Measurements from ENCODE around the gene LOXL3. TPM values are rescaled to one million over a fixed set of nuclear protein-coding genes. Genes with fewer than 3 reads are reported as not detected.

Gene LOXL3
- polyA plus RNA-seq, 1 of the 3 experiments (the other 2 are of a cell fraction), result 47.9 TPM

- Histone ChIP-seq H3K27ac (ENCODE audit: low read depth in 2 of 2, low read length in 1 of 2) (no peak overlapping the region), H3K4me2 (peak overlapping the region; percentile 98; the same call in 1 of the 2 replicates), H3K4me1 (ENCODE audit: control insufficient read depth in 1 of 2, insufficient read depth in 2 of 2, low read depth in 1 of 2, low read length in 1 of 2) (peaks cover 5 to 28% of the 10 kb centered on the region in 2 experiments; a peak in 1 of 4 replicates), H2AFZ (ENCODE audit: low read depth) (no peak overlapping the region), H3F3A (replicated peaks; ENCODE audit: insufficient read depth) (peaks cover 20% of the 10 kb centered on the region), H3K79me2 (ENCODE audit: insufficient read depth) (peaks cover 47% of the 10 kb centered on the region), H3K9me2 (no peaks in the 10 kb centered on the region), H3K36me3 (replicated peaks in 1 of 2; ENCODE audit: control insufficient read depth in 1 of 2, insufficient read depth in 2 of 2, low read length in 1 of 2) (peaks cover 17 to 19% of the 10 kb centered on the region in 2 experiments), H3K9ac (no peak overlapping the region), H4K20me1 (ENCODE audit: insufficient read depth) (no peaks in the 10 kb centered on the region), H3K27me3 (ENCODE audit: insufficient read depth) (no peaks in the 10 kb centered on the region), H3K4me3 (ENCODE audit: low read depth in 2 of 2, low read length in 1 of 2) (peak overlapping the region in 1 of 2 experiments; percentile 91; a peak in 1 of 4 replicates), H3K9me3 (no peaks in the 10 kb centered on the region)
- ChIA-PET CTCF (interaction anchor here (1.2 to 1.4 kb wide), 2 partner anchors 31 to 32 kb away, joined by 5 to 8 read pairs; no protein-coding TSS in a partner anchor), POLR2A (no interaction called here)
- DNase-seq, result no peak
- WGBS (ENCODE audit: low lambda C conversion rate), result 97% methylated on average over 10 of the region's 14 CpGs
- no peak for TF ChIP-seq MXI1 (IDR thresholded peaks at IDR 0.05; ENCODE audit: low read depth, low read length)
- no peak for TF ChIP-seq TCF12 (IDR thresholded peaks at IDR 0.05)
- no peak for TF ChIP-seq ELF1 (IDR thresholded peaks at IDR 0.05)
- no peak for TF ChIP-seq SMC3 (IDR thresholded peaks at IDR 0.05; ENCODE audit: low read depth, low read length)
- no peak for TF ChIP-seq GATA2 (CRISPR knock-in tag; IDR thresholded peaks at IDR 0.05)
- no peak for TF ChIP-seq FOXJ3 (CRISPR knock-in tag; IDR thresholded peaks at IDR 0.05)
- no peak for TF ChIP-seq RCOR1 (IDR thresholded peaks at IDR 0.05; ENCODE audit: low read length)
- TF ChIP-seq MAX (IDR thresholded peaks at IDR 0.05; ENCODE audit: low read depth), result no peak
- no peak for TF ChIP-seq CHD2 (IDR thresholded peaks at IDR 0.05; ENCODE audit: low read length, partially characterized antibody)
- TF ChIP-seq NFIC (IDR thresholded peaks at IDR 0.05; ENCODE audit: borderline replicate concordance), result no peak
- TF ChIP-seq EZH2phosphoT487 (IDR thresholded peaks at IDR 0.05; ENCODE audit: borderline replicate concordance, low read depth), result no peak
- no peak for TF ChIP-seq POLR2AphosphoS5 (IDR thresholded peaks at IDR 0.05; ENCODE audit: low read depth, low read length)
- TF ChIP-seq NRF1 (IDR thresholded peaks at IDR 0.05; ENCODE audit: low read depth, low read length), result no peak
- no peak for TF ChIP-seq FOSL2 (IDR thresholded peaks at IDR 0.05; ENCODE audit: borderline replicate concordance, low read depth)
- TF ChIP-seq RAD21 (IDR thresholded peaks at IDR 0.05; ENCODE audit: low read length), result no peak
Measured at GRCh38 chr2:74556159-74556558, 2.4 kb upstream of the LOXL3 start.

GRCh38 chr2:74555610-74556103, 1.9 kb upstream of the LOXL3 start:
- CTCF ChIA-PET, result interaction anchor here (1.2 to 1.3 kb wide), 2 partner anchors 9 to 32 kb away, joined by 5 to 8 read pairs; no protein-coding TSS in a partner anchor
- Histone ChIP-seq H3K27ac (ENCODE audit: low read depth in 2 of 2, low read length in 1 of 2) (no peak overlapping the region), H3K4me1 (ENCODE audit: control insufficient read depth in 1 of 2, insufficient read depth in 2 of 2, low read depth in 1 of 2, low read length in 1 of 2) (peaks cover 5 to 27% of the 10 kb centered on the region in 2 experiments; a peak in 1 of 4 replicates)

More at GRCh38 chr2:74555610-74556103, 1.9 kb upstream of the LOXL3 start:
- peak overlapping the region; percentile 98 for H3K4me2 ChIP-seq
- peaks cover 20% of the 10 kb centered on the region for H3F3A ChIP-seq (replicated peaks; ENCODE audit: insufficient read depth)
- WGBS (ENCODE audit: low lambda C conversion rate), result 94% methylated on average over 15 of the region's 17 CpGs
- no peaks in the 10 kb centered on the region for H3K9me3 ChIP-seq
- TF ChIP-seq SIN3A (IDR thresholded peaks at IDR 0.05; ENCODE audit: borderline replicate concordance, low read depth, low read length) (no peak), FOSL2 (IDR thresholded peaks at IDR 0.05; ENCODE audit: borderline replicate concordance, low read depth) (no peak), CTCF (IDR thresholded peaks at IDR 0.05) (no peak), YY1 (IDR thresholded peaks at IDR 0.05; ENCODE audit: low read depth) (no peak), REST (IDR thresholded peaks at IDR 0.05; ENCODE audit: low read depth, low read length) (no peak), FOXJ3 (CRISPR knock-in tag; IDR thresholded peaks at IDR 0.05) (no peak), NRF1 (IDR thresholded peaks at IDR 0.05; ENCODE audit: low read depth, low read length) (no peak), FOXM1 (IDR thresholded peaks at IDR 0.05; ENCODE audit: low read depth) (no peak), JUND (IDR thresholded peaks at IDR 0.05) (no peak), TEAD4 (IDR thresholded peaks at IDR 0.05; ENCODE audit: borderline replicate concordance, insufficient read depth) (no peak), RAD21 (IDR thresholded peaks at IDR 0.05; ENCODE audit: low read length) (no peak), SMC3 (IDR thresholded peaks at IDR 0.05; ENCODE audit: low read depth, low read length) (no peak)
- POLR2A ChIA-PET, result no interaction called here
- DNase-seq, result no peak
- peaks cover 17 to 19% of the 10 kb centered on the region in 2 experiments for H3K36me3 ChIP-seq (replicated peaks in 1 of 2; ENCODE audit: control insufficient read depth in 1 of 2, insufficient read depth in 2 of 2, low read length in 1 of 2)
- peak overlapping the region; percentile 91; the same call in 1 of the 2 replicates for H3K9ac ChIP-seq
- no peaks in the 10 kb centered on the region for H3K9me2 ChIP-seq
- H3K79me2 ChIP-seq (ENCODE audit: insufficient read depth), result peaks cover 52% of the 10 kb centered on the region
- H3K4me3 ChIP-seq (ENCODE audit: low read depth in 2 of 2, low read length in 1 of 2), result peak overlapping the region; percentile 86 to 91; a peak in 3 of 4 replicates
- no peaks in the 10 kb centered on the region for H4K20me1 ChIP-seq (ENCODE audit: insufficient read depth)
- H2AFZ ChIP-seq (ENCODE audit: low read depth), result no peak overlapping the region
- no peaks in the 10 kb centered on the region for H3K27me3 ChIP-seq (ENCODE audit: insufficient read depth)
